GM18873 (cell line): ENCODE data around the gene XYLT1.

Source experiments
- ATAC-seq: cut with Tn5 transposase; IDR thresholded peaks from one replicate; pipeline ENCODE4 v1.9.1; 2021; ENCODE audit warnings: mild to moderate bottlenecking, moderate library complexity, moderate number of reproducible peaks; ENCODE audit not compliant: unreplicated experiment, low FRiP score

The XYLT1 gene

DNA sequence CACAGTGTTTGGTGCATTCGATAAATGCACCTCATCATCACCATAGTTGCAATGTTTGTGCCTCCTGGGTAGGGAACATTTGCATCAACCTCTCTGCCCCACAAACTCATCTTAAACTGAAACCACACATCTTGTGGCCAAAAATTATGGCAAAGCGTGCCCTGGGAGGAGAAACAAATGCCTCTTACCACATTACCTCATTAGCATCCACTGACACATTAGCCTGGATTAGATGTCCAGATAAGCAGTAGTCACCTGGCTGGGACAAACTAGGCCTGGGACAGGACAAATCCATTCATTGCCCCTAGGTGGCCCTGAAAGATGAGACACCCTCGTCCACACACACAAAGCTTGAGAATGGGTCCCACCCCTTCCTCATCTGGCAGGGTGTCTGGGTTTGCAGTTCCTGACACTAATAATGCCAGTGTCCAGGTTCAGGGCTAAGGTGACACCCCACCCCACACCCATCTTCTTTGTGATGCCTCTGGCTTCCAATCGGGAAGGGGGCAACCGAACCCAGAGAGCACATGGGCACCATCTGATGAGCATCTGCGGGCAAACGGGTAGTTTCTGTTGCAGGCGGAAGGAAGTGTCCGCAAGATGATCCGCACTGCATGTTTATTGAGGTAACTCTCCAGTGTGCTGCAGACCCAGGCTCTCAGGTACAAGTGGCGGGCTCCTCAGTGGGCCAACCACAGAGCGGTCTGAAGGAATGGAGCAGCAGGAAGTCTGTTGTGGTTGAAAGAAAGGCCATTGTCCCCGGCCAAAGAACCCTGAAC, 8.6 kb downstream of the XYLT1 start:
- no peak for ATAC-seq

DNA sequence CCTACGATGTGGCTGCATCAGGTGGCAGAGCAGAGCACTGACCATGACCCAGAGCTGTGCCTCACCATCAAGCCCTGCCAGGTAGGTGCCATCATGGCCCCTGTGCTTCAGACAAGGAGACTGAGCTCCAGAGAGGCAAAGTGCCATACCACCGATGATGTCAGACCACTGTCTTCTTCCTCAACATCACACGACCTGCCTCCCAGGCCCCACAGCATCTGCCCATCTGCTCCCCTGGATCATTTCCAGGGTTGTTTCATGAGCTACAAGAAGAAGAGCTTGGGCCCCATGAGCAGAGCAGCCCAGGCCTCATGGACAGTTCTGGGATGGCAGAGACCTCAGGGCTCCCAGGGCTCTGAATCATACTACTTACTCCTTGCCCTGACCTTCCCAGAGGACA, 9.9 kb downstream of the XYLT1 start:
- no peak for ATAC-seq

DNA sequence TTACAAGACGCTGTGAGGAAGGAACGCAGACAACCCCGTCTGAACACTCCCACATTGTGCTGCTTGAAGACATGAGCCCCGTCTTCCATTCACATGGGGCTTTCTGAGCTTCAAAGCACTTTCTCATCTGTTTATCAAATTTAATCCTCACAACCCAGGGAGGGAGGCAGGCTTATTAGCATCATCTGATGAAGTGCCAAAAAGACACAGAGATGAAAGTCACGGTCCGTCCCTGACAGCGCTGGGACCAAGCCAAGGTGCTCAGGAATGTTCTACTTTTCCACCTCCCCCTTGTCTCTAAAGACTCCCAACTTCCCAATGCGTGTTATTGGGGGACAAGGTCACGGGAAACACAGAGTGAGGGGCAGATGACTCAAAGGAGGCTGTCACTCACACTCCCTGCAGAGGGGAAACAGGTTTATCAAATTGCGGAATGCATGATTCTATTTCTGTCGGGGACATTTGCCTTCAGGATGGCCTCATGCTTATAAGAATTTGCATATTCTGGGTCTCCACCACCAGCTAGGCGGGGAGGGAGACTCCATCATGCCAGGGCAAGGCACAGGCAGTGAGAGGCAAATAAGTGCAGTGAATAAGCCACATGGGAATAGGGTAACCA, 10.7 kb downstream of the XYLT1 start:
- no peak for ATAC-seq

DNA sequence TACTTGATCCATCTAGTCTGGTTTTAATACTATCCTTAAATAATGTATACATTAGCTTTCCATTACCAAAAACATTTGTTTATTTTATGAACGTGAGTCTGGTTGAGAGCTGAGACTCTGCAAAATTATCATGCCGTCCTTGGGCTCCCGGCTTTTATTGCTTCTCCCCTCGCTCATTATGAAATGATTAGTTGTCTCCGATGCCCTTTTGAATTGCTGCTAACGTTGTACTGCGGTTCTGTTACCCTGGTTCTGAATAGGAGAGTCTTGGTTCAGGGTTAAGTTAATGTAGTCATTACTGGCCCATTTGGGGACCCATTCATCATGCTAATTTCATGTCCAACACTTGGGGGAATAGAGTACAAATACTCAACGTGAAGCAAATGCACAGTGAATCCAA, 12.8 kb downstream of the XYLT1 start:
- ATAC-seq, result no peak

DNA sequence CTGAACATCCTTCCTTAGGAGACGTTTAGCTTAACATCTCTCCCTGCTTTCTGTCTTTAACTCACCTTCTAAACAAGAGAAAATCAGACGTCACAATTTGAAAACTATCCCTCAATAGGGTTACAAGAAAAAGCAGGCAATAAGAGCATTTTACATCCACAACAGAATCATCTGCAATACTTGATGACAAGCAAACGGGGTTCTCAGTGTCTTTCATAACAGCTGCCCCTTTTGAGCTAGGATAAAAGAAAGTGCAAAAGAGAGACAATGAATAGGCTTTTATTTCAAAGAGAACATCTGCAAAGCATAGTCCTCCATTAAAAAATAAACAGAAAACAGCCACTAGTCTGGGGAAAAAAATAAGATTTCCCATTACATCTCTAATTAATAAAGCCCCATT, 13.2 kb downstream of the XYLT1 start:
- no peak for ATAC-seq

DNA sequence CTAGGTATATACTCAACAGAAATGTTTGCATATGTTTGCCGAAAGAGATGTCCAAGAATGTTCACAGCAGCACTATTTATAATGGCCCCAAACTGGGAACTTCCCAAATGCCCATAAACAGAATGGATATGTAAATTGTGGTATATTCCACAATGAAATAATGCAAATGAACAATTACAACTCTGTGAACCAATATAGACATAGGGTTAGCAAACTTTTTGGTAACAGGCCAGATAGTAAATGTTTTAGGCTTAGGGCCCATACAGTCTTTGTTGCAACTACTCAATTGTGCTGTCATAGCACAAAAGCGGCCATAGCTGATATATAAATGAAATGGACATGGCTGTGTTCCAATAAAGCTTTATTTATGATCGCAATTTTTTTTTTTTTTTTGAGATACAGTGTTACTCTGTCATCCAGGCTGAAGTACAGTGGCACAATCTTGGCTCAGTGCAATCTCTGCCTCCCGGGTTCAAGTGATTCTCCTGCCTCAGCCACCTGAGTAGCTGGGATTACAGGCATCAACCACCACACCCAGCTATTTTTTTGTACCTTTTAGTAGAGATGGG, 16.5 kb downstream of the XYLT1 start:
- ATAC-seq, result no peak

DNA sequence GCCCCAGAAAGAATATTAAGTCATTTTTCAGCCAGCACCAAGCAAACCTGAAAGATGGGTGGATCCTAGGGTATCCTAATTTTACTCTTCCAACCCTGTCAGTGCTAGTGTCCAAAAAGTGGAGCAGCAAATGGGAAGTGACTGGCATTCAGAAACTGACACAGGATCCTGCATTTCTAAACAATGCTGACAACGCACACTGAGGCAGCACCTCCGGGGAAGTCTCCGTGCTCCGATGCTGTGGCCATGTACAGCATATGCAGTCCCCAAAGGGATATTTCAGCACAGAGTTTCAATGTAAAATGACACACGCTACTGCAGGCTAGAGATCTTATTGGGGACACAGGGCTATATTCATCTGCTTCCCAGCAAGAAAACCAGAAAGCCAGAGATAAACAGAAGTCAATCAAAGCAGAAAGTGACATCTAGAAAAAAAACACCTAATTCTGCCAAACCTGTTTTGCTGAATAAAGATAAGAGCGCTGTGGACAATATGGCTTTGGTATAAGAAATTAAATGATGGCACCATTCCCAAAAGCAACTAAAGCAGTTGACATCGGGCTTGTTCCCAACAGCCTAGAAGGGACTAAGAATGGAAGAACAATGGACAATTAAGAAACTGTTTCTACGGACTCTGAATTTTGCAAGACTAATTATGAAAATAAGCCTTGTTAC, 17.3 kb downstream of the XYLT1 start:
- no peak for ATAC-seq

DNA sequence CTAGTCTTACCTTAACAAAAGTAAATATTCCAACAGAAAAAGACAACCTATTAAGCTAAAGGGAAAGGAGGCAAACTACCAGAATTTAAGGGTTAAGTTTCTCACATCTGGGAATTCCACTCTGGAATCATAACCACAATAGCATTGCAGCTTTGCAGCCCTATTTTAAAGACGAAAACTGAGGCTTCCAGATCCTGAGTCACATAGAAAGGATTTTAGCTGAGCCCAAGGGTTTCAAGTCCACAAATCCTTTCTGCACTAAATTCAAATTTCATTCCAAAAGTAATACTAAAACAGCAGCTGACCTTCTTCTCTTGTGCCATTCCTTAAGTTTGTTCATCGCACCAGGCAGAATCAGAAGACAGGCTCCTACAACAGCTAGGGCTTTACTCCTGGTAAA, 17.8 kb downstream of the XYLT1 start:
- no peak for ATAC-seq

DNA sequence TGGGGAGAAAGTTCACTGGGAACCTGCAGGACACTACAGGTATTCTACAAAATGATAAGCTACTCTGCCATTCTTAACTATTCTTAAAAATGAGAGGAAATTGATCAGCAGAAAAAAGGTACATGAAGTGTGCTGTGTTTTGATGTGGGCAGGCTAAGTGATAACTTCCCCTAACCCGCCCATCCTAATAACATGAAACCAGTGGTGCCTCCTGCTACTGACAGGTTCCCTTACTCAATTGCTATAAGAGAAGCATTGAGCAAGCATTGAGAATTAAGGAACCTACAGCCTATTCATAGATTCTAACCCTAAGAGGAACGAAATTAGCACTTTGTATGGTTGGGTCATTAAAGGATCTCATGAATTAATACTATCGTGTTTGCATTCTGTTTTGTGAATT, 18.9 kb downstream of the XYLT1 start:
- ATAC-seq, result no peak

DNA sequence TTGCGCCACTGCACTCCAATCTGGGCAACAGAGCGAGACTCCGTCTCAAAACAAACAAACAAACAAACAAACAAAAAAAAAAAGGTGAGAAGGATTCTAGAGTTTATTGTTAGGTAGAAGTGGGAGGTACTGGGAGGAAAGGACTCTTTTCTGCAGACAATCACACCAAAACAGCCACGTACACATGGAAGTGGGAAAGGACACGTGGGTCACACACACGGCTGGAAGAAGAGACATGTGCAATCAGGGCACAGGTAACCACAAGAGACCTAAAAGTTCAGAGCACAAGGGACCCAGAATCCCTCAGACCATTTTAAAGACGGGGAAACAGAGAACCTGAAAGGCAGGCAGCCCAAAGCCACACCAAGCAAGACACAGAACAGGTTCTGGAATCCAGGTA, 20.5 kb downstream of the XYLT1 start:
- no peak for ATAC-seq

DNA sequence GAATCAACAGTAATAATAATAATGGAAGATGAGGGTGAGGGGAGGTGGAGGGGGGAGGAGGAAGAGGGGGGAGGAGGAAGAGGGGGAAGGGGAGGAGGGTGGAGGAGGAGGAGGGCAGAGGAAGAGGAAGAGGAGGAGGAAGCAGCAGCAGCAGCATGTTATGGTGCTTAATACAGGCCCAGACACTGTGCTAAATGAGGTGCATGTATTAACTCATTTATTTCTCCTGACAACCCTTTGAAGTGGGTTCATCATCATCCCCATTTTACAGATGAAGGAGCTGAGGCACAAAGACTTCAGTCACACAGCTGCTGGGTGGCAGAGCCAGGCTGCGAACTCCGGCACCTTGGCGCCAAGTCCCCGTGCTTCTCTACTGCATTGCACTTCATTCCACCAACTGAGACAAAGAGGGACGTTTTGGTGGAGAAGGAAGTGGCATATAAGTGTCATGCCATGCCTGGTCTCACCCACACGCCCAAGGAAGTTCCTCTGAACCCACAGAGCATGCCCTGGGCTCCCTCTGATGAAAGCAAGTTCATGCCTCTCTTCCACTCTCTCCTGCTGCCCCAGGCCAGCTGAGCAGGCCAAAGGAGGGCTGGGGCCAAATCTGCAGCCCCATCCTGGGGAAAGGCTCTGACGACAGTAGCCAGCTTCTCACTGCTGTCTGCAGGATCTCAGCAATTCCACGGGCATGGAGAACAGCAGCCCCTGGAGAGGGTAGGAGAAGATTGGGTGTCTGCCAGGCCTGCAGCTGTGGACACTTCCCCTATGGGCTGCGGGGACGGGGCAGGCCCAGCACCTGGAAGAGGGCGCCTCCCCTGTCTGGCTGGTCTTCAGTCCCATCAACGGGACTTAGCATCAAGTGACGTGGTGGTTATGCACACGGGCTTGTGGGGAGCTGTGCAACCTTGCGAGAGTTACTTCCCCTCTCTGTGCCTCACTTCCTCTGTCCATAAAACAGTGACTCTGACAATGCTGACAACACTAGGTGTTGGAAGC, 21.8 kb downstream of the XYLT1 start:
- ATAC-seq, result no peak

DNA sequence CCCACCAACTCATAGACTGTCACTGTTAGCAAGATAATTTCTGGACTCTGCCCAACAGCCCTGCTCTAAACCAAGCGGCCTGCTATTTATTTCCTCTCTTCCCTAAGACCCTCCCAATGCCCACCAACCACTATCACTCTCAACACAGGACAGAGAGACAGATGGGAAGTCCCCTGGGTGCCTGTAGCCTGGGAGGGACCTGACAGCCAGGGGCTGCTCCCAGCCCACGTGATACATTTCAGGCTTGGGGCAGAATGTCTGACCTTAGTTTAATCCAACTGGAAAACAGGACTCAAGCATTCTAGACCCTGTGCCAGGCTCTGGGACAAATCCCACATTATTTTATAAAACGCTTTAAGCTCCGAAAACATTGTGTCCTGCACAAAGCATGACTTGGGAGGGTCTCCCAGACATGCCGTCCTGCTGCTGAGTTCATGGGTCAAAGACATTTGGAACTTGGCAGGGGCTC, 23.6 kb downstream of the XYLT1 start:
- no peak for ATAC-seq

DNA sequence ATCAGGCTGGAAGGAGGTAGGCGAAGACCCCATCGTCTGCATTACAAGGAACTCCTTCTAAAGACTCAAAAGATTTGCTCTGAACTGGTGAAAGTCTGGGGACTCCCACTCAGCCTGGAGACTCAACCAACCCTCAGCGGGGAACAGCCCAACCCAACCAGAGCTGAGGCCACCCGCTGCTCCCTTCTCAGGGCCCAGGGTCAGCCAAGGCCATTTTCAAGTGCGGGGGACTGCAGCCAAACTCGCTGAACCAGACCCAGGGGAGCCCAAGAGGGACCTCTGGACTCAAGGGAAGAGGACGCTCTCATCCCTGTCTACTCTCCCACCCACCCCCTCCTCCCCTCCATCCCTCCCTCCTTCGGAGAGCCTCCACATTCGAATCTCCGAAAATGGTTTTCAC, 24.1 kb downstream of the XYLT1 start:
- no peak for ATAC-seq

DNA sequence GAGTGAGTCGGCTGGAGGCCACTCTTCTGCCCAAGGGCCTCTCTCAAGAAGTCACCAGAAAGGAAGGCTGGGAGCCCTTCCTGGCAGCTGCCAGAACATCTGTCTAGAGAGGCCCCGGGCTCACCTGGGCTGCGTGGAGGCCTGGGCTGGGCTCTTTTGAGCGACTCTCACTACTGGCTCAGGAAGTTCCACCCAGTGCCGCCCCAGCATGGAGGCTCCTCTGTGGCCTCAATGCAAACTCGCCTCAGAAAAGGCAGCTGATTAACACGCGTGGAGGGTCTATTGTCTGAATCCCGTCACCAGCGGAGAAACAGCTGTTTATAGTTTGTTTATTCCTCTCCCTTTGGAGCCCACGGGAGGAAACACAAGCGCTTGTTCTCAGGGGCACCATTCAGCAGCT, 25.3 kb downstream of the XYLT1 start:
- ATAC-seq, result no peak

DNA sequence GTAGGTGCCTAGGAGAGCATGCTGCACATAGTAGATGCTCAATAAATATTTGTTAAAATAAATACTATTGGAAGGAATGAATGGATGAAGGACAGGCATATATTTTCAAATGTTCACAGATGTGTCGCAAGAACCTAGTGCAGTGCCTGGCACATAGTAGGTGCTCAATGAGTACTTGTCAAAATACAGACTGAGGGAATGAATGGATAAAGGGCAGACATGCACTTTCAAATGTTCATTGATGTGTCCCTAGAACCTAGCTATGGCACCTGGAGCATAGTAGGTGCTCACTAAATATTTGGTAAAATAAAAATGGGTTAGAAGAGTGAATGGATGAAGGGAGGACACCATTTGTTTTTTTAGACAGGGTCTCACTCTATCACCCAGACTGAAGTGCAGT, 26.1 kb downstream of the XYLT1 start:
- ATAC-seq, result no peak

DNA sequence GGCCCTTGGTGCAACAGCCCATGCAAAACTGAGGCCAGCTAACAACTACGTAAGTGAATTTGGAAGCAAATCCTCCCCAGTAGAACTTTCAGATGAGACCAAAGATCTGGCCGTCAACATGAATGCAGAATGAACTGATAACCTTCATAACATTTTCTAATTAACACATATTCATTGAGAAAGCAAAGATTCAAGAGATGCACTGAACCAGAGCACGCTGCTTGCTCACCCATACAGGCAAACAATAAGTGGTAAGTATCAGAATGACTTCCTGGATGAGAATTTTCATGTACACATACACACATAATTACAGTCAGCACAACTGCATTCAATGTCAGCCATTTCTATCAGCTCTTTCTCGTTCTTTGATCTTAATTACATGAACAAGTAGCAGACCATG, 30.6 kb downstream of the XYLT1 start:
- ATAC-seq, result no peak

DNA sequence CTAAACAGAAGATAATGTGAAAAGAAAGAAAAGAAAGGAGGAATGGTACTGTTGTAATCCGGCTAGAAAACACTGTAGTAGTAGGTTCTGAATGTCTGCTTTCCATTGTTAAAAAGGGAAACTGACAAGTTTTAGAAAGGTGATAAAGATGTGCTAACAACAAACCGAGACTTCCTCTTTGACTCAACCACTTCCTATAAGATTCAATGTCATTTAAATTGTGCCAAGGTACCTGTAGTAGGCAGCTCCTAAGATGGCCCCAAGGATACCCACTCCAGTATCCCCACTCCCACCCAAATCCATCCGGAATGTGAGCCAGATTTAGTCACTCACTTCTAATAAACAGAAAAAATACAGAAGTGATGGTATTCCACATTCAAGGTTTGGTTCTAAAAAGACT, 31.2 kb downstream of the XYLT1 start:
- ATAC-seq, result no peak

DNA sequence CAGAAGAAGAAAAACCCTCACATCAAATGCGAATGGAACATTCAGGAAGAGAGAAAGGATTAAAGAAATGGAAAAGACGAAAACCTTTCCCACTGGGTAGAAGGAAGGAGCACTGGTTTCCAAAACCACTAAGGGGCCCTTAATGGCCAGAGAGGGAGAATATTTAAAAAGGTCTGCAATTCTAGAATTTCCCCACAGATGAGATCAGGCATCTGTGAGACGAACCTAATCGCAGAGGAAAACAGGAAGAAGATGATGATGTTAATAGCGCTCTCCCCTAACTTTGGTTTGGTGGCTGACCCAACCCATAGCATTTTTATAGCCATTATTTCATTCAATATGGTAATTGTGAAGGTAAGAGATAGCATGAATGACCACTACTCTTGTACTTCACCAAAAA, 32.8 kb downstream of the XYLT1 start:
- ATAC-seq, result no peak

DNA sequence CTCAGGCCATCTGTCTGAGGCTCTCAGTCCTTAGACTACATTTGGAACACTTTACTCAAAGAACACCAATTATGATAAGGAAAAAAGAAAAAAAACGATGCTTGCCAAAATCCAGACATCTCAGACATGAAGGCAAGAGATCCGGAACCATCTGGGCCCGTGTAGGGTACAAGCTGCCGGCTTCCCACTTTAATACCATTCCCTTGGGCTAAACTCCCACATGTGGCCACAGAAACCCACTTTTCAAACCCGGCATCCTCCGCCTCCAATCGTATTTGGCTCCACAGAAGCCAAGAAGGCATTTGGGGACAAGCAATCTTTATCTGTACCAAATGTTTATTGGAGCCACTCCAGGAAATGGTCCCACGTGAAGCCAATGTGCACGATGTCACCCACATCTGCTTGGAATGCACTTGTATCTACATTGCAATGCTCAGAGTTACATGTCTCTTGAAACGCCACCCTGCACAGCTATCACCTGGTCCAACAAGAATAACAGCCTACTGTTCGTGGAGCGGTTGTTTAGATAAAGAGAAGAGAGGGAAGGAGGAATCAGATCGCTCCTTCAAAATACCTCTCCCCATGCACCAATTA, 33.5 kb downstream of the XYLT1 start:
- no peak for ATAC-seq

DNA sequence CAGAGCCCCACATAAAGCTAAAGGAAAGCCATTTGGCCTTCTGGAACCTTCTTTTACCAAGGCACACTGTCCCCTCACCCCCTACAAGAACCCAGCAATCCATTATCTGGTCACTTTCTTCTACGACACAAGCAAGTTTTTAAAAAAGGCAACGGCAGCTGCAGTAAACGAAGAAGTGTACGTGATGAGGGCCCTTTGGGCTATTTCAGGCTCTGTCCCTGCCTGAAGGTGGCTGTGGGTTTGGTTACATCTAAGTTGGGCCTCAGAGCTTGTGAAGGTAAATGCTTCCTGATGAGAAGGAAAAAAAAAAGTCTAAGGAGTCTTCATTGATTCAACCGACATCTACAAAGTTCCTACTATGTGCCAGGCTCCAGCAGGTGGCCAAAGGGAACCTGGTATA, 35.4 kb downstream of the XYLT1 start:
- ATAC-seq, result no peak
